ENCODE measurements around the gene PIGN. TPM values are rescaled to one million over a fixed set of nuclear protein-coding genes. Genes with fewer than 3 reads are reported as not detected.

Gene PIGN
- total and polyA plus RNA-seq, 2 donors (not counting 3 experiments of a cell fraction or from before 2014, with no cell fraction given): 13.7 to 26.1 TPM

- H3K27ac ChIP-seq (ENCODE audit: insufficient read depth, low read depth, low read length): no peak overlapping the region
- TF ChIP-seq POLR2AphosphoS5 (IDR thresholded peaks at IDR 0.05; ENCODE audit: insufficient read depth, low read depth, low read length) (no peak), FOS (IDR thresholded peaks at IDR 0.05; ENCODE audit: borderline replicate concordance, insufficient read depth, low read length) (peak; percentile 17), JUN (IDR thresholded peaks at IDR 0.05; ENCODE audit: borderline replicate concordance, insufficient read depth, insufficient read length, low read depth) (peak; percentile 23)
- CTCF ChIA-PET: interaction anchor here (1.2 to 1.6 kb wide), 2 partner anchors 23 to 523 kb away, joined by 3 to 4 read pairs; no protein-coding TSS in a partner anchor
- H3K4me2 ChIP-seq (ENCODE audit: insufficient read depth, low read length): peak overlapping the region; percentile 60
- no TSS peak for BruUV-seq (replicated peaks)
- H3K9me3 ChIP-seq (replicated peaks; ENCODE audit: control insufficient read depth, insufficient read depth, low read length): no peaks in the 10 kb centered on the region
- intact Hi-C loops (cut with micrococcal nuclease): loop anchor here (5.0 kb wide), 1 partner anchor 213 kb away; the partner anchor contains the start of gene RNF152
- no peak overlapping the region for H2AFZ ChIP-seq (ENCODE audit: low read depth, low read length)
- no peaks in the 10 kb centered on the region for H4K20me1 ChIP-seq (replicated peaks; ENCODE audit: control insufficient read depth, extremely low read depth, insufficient read depth, low read length)
- H3K79me2 ChIP-seq (ENCODE audit: control insufficient read depth, insufficient read depth, low read length): no peaks in the 10 kb centered on the region
- H3K4me1 ChIP-seq (ENCODE audit: control insufficient read depth, extremely low read depth, insufficient read depth, low read length): peaks cover 25% of the 10 kb centered on the region
- H3K9ac ChIP-seq (replicated peaks; ENCODE audit: extremely low read depth, insufficient read depth, low read length): no peak overlapping the region
- no peaks in the 10 kb centered on the region for H3K27me3 ChIP-seq (ENCODE audit: control insufficient read depth in 2 of 2, insufficient read depth in 2 of 2, low read length in 2 of 2)
- POLR2A ChIA-PET: no interaction called here
- H3K4me3 ChIP-seq (replicated peaks in 1 of 3; ENCODE audit: insufficient read depth in 1 of 3, low read depth in 1 of 3, low read length in 3 of 3): no peak overlapping the region
- H3K9me1 ChIP-seq (replicated peaks; ENCODE audit: control insufficient read depth, extremely low read depth, insufficient read depth, low read length): peaks cover 3% of the 10 kb centered on the region
- H3K36me3 ChIP-seq (ENCODE audit: control insufficient read depth in 2 of 2, extremely low read depth in 1 of 2, insufficient read depth in 2 of 2, low read length in 2 of 2): no peaks in the 10 kb centered on the region
- dilution Hi-C loops (cut with MboI; ENCODE audit: extremely low pct_ligation_motif_present, low sequenced_read_pairs): no loop called here
- FAIRE-seq: no peak
- peak; percentile 64 for DNase-seq (ENCODE audit: low read depth, low spot score)
Measured at GRCh38 chr18:62105376-62105775, 81.5 kb downstream of the PIGN start.

GRCh38 chr18:62102221-62102620, 84.6 kb downstream of the PIGN start:
- no TSS peak for BruUV-seq (replicated peaks)
- ChIA-PET CTCF (interaction anchor here (1.0 to 1.6 kb wide), 2 partner anchors 9 to 13 kb away, joined by 3 to 4 read pairs; no protein-coding TSS in a partner anchor), POLR2A (interaction anchor here (0.5 kb wide), 1 partner anchor 19 kb away, joined by 3 read pairs; no protein-coding TSS in a partner anchor)
- dilution Hi-C loops (cut with MboI; ENCODE audit: extremely low pct_ligation_motif_present, low sequenced_read_pairs) (no loop called here), intact Hi-C loops (cut with micrococcal nuclease) (no loop called here)
- H3K9me1 ChIP-seq (replicated peaks; ENCODE audit: control insufficient read depth, extremely low read depth, insufficient read depth, low read length): peaks cover 3% of the 10 kb centered on the region
- H3K79me2 ChIP-seq (ENCODE audit: control insufficient read depth, insufficient read depth, low read length): no peaks in the 10 kb centered on the region
- TF ChIP-seq JUN (IDR thresholded peaks at IDR 0.05; ENCODE audit: borderline replicate concordance, insufficient read depth, insufficient read length, low read depth) (no peak), CTCF (IDR thresholded peaks at IDR 0.05; ENCODE audit: extremely low read depth in 1 of 2, insufficient read depth in 1 of 2, low read depth in 1 of 2, low read length in 2 of 2) (no peak), EZH2 (IDR thresholded peaks at IDR 0.05; ENCODE audit: borderline replicate concordance, low read depth, low read length, severe bottlenecking) (no peak), MAX (IDR thresholded peaks at IDR 0.05; ENCODE audit: insufficient read depth, insufficient read length) (no peak), POLR2AphosphoS5 (IDR thresholded peaks at IDR 0.05; ENCODE audit: insufficient read depth, low read depth, low read length) (no peak), POLR2A (IDR thresholded peaks at IDR 0.05; ENCODE audit: low read depth, low read length) (no peak), GATA2 (IDR thresholded peaks at IDR 0.05; ENCODE audit: insufficient read depth, insufficient read length, low read depth, low read length) (no peak), MYC (IDR thresholded peaks at IDR 0.05; ENCODE audit: low read depth, low read length) (no peak), FOS (IDR thresholded peaks at IDR 0.05; ENCODE audit: borderline replicate concordance, insufficient read depth, low read length) (no peak)
- no peak overlapping the region for H3K9ac ChIP-seq (replicated peaks; ENCODE audit: extremely low read depth, insufficient read depth, low read length)
- FAIRE-seq (no peak), DNase-seq (ENCODE audit: low read depth, low spot score) (no peak)
- H4K20me1 ChIP-seq (replicated peaks; ENCODE audit: control insufficient read depth, extremely low read depth, insufficient read depth, low read length): no peaks in the 10 kb centered on the region
- H3K27me3 ChIP-seq (ENCODE audit: control insufficient read depth in 2 of 2, insufficient read depth in 2 of 2, low read length in 2 of 2): no peaks in the 10 kb centered on the region
- H3K9me3 ChIP-seq (replicated peaks; ENCODE audit: control insufficient read depth, insufficient read depth, low read length): no peaks in the 10 kb centered on the region
- no peak overlapping the region for H3K4me3 ChIP-seq (replicated peaks in 1 of 3; ENCODE audit: insufficient read depth in 1 of 3, low read depth in 1 of 3, low read length in 3 of 3)
- H2AFZ ChIP-seq (ENCODE audit: low read depth, low read length): no peak overlapping the region
- H3K4me1 ChIP-seq (ENCODE audit: control insufficient read depth, extremely low read depth, insufficient read depth, low read length): peaks cover 25% of the 10 kb centered on the region
- H3K36me3 ChIP-seq (ENCODE audit: control insufficient read depth in 2 of 2, extremely low read depth in 1 of 2, insufficient read depth in 2 of 2, low read length in 2 of 2): no peaks in the 10 kb centered on the region
- no peak overlapping the region for H3K4me2 ChIP-seq (ENCODE audit: insufficient read depth, low read length)
- H3K27ac ChIP-seq (ENCODE audit: insufficient read depth, low read depth, low read length): no peak overlapping the region

Measured in endothelial cell of umbilical vein (primary cell).